ENCODE data around the gene ECE1.
A peak's percentile ranks its signal among the peaks of the same experiment; 100 is the strongest.

The ECE1 gene

DNA sequence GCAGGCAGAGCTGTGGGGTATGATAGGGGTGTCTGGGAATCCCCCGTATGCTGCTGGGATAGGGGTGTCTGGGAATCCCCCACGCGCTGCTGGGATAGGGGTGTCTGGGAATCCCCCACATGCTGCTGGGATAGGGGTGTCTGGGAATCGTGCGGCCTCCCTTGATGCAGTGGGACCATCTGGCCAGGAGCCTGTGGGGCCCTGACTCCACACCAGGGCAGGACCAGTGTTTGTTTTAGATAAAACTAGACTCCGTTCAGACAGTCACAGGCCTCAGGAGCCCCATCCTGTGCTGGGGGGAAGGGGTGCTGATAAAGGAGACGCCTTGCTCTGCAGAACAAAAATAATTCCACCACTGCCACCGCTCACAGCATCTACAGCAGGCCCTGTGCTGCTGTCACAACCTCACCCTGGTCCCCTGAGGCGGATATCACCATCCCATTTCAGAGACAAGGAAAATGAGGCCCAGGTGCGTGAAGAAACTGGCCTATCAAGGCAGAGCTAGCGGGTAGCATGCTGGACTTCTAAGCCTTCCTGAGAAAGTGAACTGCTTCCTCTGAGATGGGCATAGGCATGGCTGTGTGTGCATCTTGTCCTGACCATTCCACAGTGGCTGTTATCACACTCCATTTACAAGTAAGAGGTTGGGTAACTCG lies 24.0 kb downstream of the ECE1 start:
- DNase-seq: no peak

DNA sequence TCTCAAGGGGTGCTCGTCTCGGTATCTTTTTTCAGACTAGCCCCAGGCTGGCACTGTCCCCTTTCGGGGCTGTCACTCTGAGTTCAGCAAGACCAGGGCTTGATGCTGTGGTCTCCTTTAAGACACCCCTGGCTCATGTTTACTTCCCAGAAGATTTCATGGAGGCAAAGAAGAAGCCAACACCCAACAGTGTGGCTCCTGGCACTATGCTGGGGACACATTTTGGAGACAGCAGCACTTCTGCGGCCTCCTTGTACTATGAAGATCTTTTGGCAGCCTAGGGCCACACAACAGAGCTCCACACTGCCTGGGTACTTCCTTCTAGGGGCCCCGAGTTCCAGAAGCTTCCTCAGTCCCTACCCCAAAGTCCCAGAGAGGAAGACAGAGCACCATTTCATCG lies 24.6 kb downstream of the ECE1 start:
- DNase-seq: no peak

DNA sequence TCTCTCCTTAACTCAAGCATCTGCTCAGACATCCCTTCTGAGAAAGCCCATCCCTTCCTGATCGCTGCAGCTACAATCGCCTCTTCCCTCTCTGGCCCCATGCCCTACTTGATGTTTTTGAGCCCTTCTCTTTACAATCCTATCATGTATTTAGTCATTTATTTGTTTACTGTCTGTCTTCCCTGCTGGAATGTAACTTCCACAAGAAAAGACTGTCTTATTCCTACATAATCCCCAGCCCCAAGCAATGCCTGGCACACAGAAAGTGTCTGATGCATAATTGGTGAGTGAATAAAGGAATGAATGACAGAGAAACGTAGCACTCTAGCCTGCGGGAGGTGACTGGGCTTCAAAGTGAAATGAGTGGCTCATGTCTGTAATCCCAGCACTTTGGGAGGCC lies 25.4 kb downstream of the ECE1 start:
- no peak for DNase-seq

DNA sequence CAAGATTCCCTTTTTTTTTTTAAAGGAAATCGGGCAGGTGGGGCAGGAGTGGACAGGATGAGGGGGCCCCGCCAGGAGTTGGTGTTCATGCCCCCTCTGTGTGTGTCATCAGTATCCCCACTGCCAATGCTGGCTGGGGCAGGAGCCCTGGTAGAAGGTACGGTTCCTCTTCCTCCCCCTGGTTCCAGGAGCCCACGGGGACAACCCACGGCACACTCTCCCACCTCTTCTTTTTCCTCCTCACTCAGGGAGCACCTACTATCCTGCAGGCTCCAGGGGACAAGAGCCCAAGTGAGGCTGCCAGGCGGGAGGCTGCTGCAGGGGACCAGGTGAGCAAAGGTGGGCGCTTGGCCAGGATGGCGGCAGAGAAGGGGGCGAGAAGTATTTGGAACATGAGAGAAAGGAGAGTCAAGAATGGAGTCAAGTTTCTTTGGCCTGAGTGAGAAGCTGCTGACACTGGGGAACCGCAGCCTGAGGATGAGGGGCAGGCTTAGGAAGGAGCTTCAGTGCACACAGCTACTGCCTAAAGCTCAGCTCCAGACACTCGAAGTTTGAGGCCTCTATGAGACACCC lies 26.5 kb downstream of the ECE1 start:
- DNase-seq: no peak

DNA sequence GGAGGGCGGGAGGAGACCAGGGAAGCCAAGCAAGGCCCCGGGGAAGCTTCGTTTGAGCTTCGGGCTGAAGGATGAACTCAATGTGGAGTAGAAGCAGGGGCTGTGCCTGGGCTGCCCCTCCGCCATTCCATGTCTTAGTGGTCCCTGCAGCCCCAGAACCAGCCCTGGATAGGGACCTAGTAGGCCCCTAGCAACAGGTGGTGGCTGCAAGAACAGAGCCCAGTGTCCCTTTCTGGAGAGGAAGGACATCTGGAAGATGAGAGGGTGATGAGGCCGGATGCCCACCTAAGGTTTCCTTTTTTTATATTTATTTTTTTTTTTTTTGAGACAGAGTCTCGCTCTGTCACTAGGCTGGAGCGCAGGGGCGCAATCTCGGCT lies 27.2 kb downstream of the ECE1 start:
- DNase-seq: no peak

DNA sequence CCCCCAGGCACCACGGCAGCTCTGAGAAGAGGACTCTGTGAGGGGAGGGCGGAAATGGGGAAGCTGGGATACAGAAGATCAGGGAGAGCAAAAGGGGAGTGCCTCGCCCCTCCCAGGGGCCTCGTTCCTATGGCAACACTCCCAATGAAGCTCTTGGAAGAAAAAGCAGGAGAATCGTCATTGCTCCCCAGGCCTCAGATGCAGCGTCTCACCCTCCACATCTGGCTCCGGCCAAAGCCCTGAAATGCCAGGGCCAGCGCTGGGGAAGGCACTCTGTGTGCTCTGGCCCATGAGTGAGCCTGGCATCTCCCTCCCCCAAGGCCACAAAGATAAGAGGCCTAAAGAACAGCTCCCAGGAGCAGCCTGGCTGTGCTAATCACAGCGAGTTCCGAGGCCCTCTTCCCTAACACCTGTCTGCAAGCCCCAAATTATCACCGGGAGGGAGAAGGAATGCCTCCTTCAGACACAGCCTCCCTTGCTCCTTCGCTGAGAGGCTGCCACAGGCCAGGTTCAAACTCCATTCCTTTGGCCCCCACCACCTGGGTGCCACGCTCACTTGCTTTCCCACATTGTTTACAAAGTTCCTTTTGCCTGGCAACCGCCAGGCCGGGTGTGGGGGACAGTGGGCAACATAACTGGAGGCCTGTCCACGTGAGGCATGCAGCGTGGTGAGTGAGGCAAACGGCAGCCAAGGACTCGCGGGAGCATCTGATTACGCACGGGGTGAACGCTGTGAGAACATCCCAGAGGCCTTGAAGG lies 27.8 kb downstream of the ECE1 start:
- peak; percentile 71 for DNase-seq

DNA sequence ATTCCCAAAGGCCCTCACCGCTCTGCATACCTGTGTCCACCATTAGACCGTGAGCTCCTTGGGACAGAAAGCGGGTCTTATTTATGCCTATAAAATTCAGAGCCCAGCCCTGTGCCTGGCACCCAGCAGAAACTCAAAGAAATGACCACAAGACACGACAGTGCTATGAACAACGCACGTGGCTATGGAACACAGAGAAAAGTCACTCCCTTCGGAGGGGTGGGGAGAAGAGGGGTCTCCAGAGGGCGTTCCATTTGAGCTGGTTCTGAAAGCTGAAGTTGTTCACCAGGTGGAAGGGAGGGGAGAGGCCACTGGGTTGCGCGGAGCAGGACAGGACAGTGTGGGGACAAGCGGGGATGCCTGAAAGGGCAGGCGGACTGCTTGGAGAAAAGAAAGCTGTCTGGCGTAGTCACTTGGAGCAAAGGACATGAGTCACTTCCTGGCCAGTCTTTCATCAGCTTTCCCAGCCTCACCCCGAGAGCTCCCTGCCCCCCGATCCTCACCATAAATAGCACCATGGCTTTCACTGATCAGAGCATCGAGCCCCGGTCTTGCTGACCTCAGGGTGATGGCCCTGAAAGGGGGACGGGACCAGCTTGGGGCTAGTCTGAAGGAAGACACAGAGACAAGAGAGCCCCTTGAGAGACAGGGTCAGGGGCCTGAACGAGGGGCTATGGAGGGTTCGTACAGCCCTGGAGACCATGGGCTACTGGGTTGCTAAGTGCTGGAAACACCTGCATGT lies 28.5 kb downstream of the ECE1 start:
- DNase-seq: peak; percentile 88

DNA sequence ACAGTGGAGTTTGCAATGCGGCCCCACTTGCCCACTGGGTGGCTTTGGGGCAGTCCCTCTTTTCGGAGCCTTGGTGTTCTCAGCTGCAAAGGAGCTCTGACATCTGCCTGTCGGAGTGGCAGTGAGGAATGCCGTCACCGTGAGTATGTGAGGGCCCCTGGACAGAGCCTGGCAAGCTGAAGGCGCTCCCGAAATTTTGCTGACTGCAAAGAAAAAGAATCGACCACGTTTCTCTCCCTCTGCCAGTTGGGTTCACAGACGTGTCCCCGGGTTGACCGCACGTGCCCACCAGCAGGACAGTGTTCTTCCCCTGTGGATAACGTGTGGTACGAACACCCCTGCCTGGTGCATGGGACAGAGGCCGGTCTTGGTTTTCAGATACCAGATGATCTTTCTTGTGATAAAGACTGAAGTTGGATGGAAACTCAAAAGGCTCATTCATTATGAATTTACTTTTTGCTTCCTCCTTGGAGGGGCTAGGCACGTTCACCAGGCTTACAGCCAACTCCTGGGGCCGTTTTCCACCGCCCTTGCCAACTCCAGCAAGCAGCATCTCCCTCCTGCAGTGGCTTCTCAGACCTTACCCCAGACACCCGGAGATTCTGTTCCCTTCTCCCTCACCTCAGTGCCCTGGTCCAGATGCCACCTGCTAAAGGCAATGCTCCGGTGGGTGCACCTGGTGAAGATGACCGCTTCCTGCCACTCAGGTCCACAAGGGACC lies 29.7 kb downstream of the ECE1 start:
- no peak for DNase-seq

DNA sequence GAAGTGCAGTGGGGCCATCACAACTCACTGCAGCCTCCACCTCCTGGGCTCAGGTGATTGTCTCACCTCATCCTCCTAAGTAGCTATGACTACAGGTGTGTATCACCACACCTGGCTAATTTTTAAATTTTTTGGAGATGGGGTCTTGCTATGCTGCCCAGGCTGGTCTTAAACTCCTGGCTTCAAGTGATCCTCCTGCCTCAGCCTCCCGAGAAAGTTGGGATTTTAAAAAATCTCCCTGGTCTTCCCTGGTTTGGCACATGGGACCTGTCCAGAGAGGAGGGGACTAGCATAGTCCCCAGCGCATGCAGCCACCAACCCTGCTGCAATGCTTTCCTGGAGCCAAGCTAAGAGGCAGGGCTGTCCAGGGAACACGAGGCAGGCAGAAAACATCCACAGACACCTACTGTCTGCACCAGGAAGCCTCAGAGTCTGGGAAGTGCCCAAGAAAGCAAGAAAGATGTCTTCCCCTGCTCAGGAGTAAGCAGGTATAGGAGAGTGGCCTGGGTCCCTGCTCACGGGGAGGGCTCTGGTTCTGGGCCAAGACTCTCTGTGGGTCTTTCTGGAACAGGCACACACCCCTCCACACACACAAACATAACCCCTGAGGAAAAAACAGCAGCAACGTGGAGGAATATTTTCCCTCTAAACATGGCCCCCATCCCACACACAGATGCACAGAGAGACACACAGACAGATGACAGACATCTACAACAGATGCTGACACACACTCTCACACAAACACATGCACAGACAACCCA lies 30.8 kb downstream of the ECE1 start:
- DNase-seq: no peak

DNA sequence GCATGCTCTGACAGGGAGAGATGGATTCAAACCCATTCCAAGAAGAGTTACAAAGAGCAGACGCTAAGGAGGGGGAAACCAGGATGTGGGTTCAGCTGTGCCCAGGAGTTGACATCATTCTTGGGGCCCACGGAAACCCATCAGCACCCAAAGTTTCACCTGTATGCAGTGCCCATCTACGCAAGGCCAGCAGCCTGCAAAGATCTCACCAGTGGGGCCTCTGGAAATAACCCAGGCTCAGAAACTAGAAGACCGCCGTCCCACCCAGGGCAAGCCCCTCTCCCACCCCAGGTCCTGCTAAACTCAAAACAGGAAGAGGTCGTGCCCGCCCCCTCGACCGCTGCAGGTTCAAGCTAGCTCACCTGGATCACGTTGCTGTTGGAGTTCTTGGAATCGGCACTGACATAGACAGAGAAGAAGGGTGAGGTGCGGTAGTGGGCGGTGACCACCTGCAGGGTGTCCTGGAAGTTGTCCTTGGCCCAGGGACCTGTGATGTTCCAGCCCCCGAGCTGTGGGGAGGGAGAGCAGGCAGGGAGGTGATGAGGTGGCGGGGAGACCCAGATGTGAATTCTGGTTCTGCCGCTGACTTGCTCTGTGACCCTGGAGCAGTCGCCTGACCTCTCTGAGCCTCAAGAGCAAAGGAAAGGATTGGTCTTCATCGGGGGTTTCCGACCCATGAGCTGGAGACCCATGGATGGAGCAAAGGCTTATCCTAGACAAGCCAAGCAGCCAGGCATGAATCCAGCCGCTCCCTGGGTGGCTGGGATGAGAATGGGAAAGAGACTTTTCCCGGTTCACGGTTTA lies 31.7 kb downstream of the ECE1 start:
- no peak for DNase-seq

DNA sequence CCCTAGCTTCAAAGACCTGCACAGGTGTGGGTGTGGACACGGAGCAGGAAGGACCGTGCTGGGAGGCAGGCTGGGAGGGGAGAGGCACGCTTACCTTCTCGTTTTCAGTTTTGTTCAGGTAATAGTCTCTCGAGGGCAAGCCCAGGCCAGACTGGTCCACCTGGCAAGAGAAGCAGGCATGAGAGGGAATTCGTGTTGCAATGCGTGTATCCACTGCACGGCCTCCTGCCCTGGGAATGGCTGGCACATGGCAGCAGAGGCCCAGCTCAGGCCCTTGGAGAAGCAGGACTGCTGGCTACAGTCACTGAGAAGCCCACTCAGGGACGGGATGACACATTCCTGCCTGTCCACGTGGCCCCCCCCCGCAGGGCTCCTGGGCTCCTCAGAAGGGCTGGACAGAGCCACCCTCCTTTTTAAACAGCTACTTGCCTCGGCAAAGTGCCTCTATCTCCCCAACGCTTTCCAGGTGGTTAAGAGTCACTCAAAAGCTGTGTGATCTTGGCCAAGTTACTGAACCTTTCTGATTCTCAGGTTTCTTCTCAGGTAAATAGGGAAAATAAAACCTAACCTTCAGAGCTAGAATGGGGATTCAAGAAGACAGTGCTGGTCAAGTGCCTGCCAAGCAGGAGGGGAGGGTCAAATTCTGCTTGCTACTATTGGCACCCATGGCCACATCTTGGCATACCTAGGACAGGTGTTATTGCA lies 32.7 kb downstream of the ECE1 start:
- no peak for DNase-seq

DNA sequence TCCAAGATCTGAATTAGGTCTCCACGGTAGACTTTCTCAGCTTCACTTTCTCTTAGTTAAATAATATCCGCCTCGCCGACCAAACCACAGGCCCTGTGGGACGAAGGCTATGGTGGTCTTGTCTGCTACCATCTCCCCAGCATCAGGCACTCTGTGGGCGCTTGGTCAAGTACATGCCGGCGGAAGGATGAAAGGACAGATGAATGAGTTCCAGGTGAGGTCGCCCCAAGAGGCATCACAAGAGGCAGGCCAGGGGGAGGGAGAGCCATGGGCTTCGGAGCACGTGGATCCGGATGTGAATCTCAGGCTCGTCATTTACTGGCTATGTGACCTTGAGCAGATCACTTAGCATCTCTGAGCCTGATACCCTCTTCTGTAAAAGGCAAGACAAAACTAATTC lies 33.5 kb downstream of the ECE1 start:
- DNase-seq: no peak

DNA sequence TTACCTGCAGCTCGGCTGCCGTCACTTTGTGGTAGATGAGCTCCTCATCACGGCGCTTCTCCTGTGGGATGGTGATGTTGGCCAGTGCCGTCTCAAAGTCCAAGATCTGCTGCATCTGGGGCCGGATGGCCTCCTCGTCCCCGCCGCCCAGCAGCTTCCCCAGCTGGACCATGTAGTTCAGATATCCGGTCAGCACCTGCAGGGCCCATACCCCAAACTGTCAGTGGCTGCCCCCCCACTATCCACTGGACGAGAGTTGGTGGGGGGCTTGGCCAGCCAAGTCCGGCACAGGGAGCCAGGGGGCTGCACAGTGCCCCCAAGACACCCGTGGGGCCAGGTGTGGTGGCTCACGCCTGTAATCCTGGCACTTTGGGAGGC lies 34.3 kb downstream of the ECE1 start:
- no peak for DNase-seq

DNA sequence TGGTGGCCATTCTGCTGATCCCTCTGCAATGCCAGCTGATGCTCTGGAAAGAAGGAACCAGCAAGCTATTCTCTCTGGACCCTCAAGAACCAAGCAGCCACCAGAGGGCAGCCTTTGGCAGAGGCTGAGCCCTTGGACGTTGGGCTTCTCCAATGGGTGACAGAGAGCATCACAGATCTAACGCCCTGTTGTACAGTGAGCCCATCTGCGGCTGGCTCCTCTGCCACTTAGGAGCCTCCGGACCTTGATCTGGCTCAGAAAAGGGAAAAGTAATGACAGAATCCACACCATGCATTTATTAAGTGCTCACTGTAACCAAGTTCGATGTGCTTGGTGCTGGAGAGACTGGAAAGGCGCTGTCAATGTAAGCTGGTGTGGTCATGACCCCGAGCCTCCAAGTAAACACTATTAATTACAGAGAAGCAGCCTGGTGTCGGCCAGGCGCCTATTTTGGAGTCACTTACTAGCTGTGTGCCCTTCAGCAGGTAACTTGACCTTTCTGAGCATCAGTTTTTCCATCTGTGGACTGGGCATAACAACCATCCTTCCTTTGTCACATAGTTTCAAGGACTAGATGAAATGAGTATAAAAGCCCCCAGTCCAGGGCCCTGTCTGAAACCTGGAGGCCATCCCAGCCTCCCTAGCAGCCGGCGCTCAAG lies 34.9 kb downstream of the ECE1 start:
- peak; percentile 93 for DNase-seq

DNA sequence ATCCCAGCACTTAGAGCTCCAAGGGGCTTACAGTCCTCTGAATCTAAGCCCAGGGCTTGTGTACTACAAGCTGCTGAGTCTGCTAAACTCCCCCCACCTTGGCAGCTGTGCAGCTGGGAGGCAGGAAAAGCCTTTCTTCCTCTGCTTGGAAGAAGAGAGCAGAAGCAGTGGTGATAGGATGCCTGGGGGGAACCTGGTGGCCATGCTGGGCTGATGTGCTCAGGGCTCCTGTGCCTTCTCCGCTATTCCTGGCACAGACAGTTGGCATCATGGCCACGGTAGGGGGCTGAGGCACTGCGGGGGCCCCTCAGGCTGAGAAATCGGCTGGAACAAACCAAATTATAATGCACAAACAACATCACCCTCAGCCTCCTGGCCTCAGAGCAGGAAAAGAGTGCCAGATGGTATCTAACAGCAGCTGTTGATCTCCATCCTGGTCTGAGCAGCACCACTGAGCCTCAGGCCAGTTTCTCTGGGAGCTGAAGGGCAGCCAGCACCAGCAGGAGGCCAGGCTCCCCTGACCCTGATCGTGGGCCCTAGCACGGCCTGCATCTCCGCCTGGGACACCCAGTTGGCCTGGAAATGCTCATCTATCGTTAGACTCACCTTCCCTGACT lies 35.8 kb downstream of the ECE1 start:
- DNase-seq: no peak

DNA sequence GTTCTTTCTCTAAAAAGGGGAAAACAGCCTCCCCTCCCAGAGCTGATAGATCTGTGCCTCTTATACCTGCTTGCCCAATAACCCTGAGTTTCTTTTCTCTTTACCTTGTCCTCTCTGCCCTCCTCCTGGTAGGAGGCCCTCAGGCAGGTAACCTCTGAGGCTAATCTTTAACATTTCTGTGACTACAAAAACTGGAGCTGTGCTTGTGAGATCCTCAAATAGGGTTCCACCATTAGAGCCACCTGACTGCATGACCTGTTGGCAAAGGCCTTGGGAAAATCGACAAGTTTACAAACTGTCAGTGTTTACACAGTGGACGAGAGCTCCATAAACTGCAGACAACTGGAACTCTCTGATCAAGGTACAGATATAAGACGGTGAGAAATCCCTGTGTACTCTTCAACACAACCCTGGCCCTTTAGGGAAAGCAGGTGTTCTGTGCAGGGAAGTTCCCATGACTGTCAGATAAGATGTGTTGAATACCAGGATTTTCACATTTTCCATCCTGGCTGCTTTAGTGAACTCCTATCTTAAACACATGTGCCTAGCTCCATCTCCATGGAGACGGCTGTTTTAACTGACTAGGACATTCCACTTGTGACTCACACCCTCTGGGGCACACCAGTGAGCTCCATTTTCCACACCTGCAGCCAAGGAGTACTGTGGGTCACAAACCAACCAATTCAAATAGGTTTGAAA lies 38.3 kb downstream of the ECE1 start:
- DNase-seq: peak; percentile 83

DNA sequence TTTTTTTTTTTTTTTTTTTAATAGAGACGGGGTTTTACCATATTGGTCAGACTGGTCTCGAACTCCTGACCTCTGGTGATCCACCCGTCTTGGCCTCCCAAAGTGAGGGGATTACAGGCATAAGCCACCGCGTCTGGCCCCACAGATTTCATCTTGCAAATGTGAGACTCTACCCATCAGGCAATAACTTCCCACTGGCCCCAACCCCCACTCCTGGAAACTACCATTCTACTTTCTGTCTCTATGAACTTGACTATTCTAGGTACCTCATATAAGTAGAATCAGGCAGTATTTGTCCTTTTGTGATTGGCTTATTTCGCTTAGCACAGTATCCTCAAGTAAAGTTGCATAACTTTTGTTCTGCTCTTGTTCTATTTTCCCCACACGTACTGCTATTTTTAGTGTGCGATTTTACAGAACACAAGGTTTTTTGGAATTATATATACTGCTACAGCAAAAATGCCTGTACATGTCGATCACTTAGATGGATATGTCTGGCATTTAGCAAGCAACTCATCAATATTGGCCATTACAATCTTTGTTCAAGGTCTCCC lies 40.2 kb downstream of the ECE1 start:
- no peak for DNase-seq

DNA sequence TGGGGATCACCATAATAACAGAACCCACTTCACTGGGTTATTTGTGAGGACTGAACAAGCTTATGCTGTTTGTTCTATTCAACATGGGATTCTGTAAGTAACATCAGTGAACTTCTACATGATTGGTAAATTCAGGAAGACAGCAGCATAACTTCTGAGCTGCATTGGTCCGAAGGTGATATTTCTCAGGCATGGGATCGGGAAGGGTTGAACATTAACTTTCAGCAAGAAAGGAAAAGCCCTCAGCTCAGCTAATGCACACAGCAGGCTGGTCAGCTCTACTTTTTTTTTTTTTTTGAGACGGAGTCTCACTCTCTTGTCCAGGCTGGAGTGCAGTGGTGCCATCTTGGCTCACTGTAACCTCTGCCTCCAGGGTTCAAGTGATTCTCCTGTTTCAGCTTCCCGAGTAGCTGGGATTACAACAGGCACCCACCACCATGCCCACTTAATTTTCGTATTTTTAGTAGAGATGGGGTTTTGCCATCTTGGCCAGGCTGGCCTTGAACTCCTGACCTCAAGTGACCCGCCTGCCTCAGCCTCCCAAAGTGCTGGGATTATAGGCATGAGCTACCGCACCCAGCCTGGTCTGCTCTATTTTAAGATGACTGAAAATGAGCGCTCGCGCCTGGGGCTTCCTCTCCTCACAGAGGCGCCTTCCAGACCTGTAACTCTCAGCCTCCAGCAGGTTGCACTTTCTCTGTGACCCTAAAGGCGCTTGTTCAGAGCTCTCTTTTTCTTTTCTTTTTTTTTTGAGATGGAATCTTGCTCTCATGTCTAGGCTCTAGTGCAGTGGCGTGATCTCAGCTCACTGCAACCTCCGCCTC lies 42.2 kb downstream of the ECE1 start:
- no peak for DNase-seq

Measured in islet precursor cell (in vitro differentiated cells).